HG03342 (cell line): Measurements from ENCODE around the gene NUPR2.
"Not testable (repeated sequence)": the region's sequence is repeated elsewhere in the genome, so short reads cannot be mapped to it uniquely, and the experiment has no call there.

ENCODE experiments used
- ATAC-seq: cut with Tn5 transposase; IDR thresholded peaks from one replicate; pipeline ENCODE4 v1.9.1; 2021; ENCODE audit warnings: mild to moderate bottlenecking, moderate library complexity; ENCODE audit not compliant: unreplicated experiment

Gene NUPR2

GRCh38 chr7:56115852-56116538 lies at the start of gene NUPR2:
TSS of gene NUPR2 (minus strand) at chr7:56116417. CDS start at chr7:56116314, 103 bp downstream.
- no peak for ATAC-seq

GRCh38 chr7:56157238-56157790 lies 41.1 kb upstream of the NUPR2 start:
- no peak for ATAC-seq

- ATAC-seq = not testable (repeated sequence)
Observed at GRCh38 chr7:56131062-56131461, 14.8 kb upstream of the NUPR2 start.

- ATAC-seq = no peak
Observed at GRCh38 chr7:56127241-56127975, 11.2 kb upstream of the NUPR2 start.

GRCh38 chr7:56125831-56126230 lies 9.6 kb upstream of the NUPR2 start:
- ATAC-seq = no peak

GRCh38 chr7:56124981-56125380 lies 8.8 kb upstream of the NUPR2 start:
- no peak for ATAC-seq

GRCh38 chr7:56121440-56121839 lies 5.2 kb upstream of the NUPR2 start:
- no peak for ATAC-seq

- ATAC-seq = not testable (repeated sequence)
Observed at GRCh38 chr7:56112244-56112643, 4.0 kb downstream of the NUPR2 start.

- no peak for ATAC-seq
Observed at GRCh38 chr7:56110611-56111010, 5.6 kb downstream of the NUPR2 start.

- ATAC-seq = no peak
Observed at GRCh38 chr7:56107954-56108258, 8.3 kb downstream of the NUPR2 start.

GRCh38 chr7:56106108-56107073 lies 9.8 kb downstream of the NUPR2 start, which contains the start of gene CHCHD2:
TSS of gene CHCHD2 (minus strand) at chr7:56106476. CDS start at chr7:56106413, 63 bp downstream.
- ATAC-seq = peak; percentile 99

- ATAC-seq = no peak
Observed at GRCh38 chr7:56105508-56105907, 10.7 kb downstream of the NUPR2 start.

GRCh38 chr7:56104138-56104537 lies 12.1 kb downstream of the NUPR2 start:
- ATAC-seq = not testable (repeated sequence)

GRCh38 chr7:56099653-56100052 lies 16.6 kb downstream of the NUPR2 start:
- no peak for ATAC-seq

GRCh38 chr7:56098187-56099008 lies 17.8 kb downstream of the NUPR2 start:
- not testable (repeated sequence) for ATAC-seq

- ATAC-seq = no peak
Observed at GRCh38 chr7:56097700-56098099, 18.5 kb downstream of the NUPR2 start.

- no peak for ATAC-seq
Observed at GRCh38 chr7:56092789-56093531, 23.3 kb downstream of the NUPR2 start, which contains the start of gene PHKG1. TSS of gene PHKG1 (minus strand) at chr7:56092952. CDS start at chr7:56088941, 4,011 bp downstream.

- ATAC-seq = not testable (repeated sequence)
Observed at GRCh38 chr7:56092388-56092787, 23.8 kb downstream of the NUPR2 start.

- no peak for ATAC-seq
Observed at GRCh38 chr7:56091591-56091990, 24.6 kb downstream of the NUPR2 start.
